Measurements from ENCODE around the gene LOXL4.

Gene LOXL4

DNA sequence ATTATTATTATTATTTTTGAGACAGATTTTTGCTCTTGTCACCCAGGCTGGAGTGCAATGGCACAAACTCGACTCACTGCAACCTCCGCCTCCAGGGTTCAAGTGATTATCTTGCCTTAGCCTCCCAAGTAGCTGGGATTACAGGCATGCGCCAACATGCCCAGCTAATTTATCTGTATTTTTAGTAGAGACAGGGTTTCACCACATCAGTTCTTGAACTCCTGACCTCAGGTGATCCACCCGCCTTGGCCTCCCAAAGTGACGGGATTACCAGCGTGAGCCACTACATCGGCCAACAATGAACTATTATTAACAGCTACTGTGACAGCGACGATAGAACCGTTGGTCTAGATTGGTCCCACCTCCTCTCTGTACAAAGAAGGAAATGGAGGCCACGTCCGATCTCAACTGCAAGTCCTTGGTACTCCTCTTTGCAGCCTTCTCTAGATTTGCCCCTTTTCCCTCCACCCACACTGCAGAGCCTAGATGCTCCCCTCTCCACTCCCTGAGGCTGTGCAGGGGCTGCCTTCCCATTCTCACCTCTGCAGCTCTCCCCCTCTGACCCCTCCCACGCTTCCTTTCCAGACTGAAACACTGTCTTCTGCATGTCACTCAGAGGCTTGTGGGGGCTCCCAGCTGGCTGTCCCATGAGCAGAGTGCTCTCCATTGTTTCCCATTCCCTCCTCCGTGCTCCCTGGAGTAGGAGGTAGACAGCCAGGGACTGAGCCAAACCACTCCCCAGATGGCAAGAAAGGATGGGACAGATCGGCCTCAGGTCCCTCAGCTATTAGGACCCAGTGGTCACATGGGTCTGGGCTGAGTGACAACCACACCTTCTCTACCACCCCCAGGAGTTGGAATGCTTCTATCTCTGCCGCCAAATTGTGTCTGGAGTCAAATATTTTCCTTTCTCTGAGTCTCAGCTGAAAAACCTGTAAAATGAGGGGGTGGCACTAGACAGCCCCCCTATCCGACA, 2.3 kb downstream of the LOXL4 start:
- no peak for DNase-seq

DNA sequence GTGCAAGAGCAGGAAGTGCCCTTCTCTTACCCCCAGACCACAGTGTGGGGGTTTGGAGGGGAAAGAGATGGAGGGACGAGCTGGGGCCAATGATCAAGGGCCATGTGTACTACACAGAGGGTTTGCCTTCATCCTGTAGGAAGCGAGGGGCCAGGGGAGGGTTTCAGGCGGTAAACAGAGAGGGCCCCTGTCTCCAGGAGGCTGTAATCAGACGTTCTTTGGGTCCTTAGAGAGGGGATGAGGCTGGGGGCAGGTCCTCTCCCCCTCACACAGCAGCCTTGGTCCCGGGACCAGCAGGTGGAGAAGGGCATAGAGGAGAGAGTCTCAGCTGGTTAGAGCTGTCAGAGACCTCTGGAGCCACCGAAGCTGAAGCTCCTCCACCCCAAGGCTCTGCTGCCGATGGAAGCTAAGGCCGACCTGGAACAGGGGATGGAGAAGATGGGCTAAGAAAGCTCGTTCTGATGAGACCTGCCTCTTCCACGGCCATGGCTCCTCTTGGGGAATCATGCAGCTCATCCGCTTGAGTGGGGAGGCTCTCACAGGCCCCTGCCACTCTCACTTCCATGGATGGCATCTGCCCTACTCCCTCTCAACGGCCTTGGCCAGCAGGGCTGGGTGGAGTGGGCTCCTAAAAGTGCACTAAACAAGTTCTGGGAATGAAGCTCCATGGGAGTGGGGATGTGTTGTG, 3.5 kb downstream of the LOXL4 start:
- DNase-seq: no peak

DNA sequence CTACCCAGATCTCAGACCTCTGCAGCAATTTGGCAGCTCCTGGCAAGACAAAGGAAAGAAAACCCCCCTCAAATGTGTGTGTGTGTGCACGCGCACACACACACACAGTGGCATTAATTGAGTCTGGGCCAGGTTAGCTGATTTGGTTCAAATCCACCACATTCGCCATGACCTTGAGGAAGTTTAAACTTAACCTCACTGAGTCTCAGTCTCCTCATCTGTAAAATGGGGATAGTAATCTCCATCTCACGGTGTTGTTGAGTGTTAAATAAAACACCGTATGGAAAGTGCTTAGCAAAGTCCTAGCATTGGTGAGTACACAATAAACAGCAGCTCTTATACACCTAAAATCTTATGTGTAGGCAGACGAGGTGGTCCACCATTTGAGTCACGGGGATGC, 4.9 kb downstream of the LOXL4 start:
- DNase-seq: no peak

DNA sequence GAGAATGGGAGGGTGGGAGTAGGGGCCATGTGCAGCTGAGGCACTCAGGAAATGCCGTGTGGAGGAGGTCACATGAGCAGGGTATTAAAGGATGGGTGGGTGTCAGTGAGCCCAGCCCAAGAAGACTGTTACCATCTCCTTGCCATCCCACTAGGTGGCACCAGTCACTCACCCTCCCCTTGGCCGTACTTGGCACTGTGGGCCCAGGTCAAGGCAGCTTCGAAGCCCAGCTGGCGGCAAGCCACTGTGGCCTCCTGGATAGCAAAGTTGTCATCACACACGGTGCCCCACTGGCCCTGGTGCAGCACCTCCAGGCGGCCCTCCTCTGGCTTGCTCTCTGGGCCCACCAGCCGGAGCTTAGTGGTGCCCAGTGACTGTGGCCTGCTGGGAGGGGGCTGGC, 5.4 kb downstream of the LOXL4 start:
- DNase-seq: peak in 6 of 51 donors; percentile 4 to 25 (median 14)

DNA sequence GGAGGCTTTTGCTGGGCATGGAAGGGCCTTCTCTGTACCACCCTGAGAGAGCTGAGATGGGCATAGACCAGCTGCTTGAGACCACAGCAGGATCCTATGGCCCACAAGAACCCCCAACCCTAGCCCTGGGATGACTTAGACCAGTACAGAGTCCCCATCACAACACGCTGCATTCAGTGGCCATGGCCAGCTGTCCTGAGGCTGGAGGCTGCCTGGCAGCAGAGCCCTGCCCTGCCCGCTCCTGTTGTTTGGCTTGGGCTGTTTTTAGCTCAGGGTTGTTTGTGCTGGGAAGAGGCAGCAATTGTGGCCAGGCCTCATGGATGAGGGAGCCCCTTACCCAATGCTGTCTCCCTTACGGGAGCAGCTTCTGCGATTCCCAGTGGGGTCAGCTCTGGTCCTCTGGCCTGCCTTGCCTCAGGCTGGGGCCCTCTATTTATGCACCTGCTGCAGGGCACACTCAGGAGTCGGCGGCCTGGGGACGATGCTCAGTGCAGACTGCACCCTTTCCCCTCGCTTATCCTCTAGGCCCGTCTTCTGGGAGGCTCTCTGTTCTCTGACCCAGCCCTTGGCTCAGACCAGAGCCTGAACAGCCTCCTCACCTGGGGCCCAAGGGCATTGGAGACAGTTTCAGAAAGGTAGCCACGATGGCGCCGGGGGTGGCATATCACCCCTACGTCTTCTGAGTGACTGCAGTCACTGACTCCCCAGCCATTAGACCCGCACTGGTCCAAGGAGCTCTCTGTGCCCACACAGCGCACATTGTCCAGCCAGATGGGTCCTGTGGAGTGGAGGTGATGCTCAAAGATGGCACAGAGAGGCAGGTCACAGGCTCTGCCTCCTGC, 6.3 kb downstream of the LOXL4 start:
- no peak for DNase-seq

DNA sequence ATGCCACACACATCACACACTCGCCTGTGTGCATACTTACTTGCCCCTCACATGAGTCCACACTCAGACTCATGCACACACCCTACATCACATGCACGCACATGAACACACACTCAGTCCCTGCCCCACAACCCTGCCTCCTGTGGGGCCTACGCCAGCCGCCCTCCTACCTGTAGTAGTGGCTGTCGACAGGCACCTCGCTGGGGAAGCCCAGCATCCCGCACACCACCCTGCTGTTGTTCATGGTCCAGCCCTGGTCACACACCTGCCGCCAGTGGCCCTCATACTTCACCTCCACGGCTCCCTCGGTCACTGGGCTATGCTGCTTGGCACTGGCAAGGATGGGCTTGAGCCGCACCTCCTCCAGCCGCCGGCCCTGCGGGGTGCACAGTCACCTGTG, 7.2 kb downstream of the LOXL4 start:
- no peak for DNase-seq

DNA sequence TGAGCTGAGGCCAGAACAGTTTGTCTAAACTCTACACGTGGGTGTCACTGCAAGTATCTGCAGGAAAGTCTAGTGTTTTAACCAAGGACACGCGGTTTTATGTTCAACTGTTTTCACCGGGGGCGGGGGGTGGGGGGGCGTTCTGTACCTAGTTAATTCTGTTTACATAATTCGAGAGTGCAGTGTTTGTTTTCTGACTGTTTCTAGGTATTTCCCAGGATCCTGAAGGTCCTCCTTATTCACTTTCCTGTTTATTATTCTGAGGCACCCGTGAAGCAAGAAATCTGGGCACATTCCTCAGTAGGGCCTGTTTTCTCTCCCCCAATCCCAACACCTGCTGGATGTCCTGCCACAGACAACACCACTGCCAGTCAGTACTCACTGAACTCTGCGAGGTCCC, 7.6 kb downstream of the LOXL4 start:
- no peak for DNase-seq

DNA sequence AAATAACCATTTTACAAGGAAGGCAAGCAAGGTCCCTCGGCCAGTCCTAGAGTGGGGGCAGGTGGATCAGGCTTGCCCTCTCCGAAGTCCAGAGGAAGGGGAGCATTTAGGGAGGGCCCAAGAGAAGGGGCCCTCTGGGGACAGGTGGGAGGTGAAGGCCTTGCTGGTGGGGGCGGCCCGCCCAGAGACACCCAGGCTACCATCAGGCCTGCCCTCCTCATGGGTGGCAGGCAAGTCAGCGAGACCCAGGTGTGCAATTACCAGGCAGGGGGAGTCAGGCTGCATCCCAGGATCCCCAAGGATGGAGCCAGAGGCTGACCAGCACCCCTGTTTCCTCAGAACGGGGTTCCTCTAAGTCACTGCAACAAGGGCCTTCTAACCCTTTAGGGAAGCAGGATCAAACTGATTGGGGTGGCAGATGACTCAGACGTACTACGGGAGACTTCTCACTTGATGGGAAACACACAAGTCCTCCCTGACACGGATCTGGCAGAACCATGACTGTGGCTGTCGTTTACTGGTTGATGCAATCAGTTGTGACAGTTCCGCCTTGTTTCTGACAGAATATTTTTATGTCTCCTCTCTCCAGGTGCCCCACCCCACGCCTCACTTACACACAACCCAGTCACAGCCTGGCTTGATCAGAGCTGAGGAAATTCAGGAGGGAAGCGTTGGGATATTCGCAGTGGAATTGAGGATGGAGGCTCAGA, 8.2 kb downstream of the LOXL4 start:
- no peak for DNase-seq

DNA sequence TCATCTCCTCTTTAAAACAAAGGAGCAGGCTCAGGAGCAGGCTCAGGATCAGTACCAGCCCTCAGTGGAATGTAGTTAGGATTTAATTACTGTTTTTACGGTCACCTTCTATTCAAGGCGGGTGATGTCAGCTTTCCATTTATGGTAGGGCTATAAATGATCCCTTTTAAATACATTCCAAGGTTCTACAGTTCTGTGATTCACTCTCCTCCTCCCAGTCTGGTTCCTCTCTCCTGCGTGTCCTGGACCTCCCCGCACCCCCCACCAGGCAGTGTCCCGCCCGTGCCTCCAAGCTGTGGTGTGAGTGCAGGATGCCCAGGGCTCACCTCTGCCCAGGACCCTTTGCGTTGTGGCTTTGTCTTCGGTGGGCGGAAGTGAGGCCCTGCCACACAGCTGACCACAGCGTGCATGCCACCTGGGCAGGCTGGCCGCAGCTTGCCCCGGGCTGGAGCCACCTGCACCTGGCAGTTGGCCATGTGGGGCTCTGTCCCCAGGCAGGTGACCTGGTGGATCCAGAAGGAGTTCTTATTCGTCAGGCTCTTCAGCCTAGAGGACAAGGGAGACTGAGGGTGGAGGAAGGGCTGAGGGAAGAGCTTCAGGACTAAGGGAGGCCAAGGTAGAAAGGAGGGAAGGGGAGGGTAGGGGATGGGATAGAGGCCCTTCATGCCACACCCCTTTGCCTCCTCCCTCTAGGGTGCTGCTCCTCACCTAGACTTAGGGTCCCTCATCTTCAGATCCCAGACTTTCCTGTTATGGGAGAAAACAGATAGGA, 9.1 kb downstream of the LOXL4 start:
- DNase-seq: no peak

DNA sequence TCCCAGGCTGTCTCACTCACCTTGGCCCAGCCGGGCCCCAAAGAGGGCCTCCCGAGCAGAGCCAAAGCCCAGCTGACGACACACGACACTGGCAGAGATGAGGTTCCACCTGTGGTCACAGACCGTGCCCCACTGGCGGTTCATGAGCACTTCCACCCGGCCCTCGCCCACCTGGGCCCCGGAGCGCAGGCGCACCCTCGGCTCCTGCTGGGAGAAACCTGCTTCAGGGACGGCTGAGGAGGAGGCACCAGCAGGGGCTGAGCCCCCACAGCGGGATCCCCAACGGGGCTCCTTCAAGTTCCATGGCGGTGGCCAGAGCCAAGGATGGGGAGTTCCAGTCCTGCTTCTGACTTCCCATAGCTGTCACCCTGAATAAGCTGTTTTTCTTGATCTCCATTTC, 10.0 kb downstream of the LOXL4 start:
- DNase-seq: no peak

DNA sequence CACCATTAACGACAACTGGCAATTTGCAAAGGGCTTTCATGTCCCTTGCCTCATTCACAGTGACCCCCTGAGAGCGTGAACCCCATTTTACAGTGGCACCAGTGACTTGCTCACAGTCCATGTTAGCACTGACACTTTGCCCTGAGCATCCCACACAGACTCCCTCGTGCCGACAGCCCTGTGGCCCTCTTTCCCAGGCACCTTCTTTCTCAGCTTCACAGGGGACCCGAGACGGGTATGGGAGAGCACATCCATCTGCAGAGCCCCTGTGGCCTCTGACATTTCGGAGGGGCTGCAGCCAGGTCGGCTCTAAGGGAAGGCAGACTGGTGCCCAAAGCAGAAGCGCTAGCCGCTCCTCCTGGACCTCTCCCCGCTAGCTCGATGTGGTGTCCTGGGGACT, 10.8 kb downstream of the LOXL4 start:
- DNase-seq: no peak

DNA sequence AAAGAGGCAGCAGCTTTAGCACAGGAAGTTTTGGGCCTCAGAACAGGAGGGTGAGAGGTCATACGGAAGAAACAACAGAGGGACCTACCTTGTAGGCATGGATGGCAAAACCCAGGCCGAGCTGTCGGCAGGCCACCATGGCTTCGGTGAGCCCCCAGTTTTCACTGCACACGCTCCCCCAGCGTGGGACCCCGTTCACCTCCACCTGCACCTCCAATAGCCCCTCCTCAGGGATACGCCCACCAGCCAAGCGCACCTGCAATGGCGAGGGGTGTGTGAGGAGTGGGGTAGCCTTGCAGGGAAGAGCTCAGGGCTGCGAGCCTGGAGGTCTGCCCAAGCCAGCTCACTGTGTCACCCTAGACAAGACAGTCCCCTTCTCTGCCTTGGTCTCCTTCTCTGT, 11.3 kb downstream of the LOXL4 start:
- no peak for DNase-seq

DNA sequence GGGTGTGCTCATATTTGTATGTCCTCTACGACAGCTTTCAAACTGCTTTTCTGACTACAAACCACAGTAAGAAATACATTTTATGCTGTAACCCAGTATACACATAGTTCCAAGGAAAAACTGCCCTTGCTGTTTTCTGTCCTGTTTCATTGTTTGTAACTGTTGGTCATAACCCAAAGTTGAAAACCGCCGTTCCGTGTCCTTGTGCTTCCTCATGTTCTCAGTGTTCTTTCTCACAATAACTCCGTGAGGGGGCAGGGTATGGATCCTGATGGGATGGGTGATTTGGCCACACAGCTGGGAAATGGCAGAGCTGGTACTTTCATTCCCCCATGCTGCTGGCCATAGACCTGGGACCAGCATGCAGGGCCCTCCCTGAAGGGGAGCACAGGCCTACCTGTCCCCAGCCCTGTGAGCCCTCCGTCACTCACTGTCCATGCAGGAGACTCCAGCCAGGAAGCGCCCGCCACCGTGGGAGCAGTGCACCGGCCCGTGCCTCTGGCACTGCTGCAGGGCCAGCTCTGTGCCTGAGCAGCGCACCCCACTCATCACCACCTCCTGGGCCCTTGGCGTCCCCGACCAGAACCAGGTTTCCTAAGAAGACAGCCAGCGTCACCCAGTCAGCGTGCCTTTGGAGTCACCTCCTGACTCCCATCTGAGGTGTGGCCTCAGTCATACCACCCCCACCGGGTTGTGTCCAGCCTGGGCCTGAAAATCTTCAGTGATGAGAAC, 12.7 kb downstream of the LOXL4 start:
- DNase-seq: no peak

DNA sequence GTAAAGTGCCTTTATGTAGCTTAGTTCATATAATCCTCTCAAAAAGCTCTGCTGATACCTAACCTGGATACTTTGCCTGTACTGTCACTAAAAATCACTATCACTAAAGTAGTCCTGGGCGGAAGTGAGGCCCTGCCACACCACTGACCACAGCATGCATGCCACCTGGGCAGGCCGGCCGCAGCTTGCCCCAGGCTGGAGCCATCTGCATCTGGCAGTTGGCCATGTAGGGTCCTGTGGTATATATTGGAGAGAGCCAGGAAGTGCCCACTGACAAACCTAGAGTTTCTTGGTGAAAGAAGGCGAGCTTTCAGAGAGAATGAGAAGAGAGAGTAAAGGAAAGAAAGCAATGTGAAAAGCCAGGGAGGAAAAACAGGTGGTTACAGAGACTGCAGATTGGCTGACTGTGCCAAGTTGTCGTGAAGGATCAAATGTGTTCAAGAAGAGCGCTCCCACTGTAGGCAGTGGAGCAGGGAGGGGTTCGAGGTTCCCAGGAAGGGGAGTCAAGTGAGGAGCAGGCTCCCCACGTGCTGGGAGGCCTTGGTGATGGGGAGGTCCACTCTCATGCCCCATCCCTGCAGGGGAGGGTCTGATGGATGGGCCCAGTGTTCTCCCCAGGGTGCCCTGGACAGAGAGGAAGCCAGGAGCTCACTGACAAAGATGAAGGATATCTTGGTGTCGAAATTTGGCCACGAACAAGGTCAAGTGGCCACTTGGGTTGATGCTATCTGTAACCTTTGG, 13.6 kb downstream of the LOXL4 start:
- DNase-seq: no peak

DNA sequence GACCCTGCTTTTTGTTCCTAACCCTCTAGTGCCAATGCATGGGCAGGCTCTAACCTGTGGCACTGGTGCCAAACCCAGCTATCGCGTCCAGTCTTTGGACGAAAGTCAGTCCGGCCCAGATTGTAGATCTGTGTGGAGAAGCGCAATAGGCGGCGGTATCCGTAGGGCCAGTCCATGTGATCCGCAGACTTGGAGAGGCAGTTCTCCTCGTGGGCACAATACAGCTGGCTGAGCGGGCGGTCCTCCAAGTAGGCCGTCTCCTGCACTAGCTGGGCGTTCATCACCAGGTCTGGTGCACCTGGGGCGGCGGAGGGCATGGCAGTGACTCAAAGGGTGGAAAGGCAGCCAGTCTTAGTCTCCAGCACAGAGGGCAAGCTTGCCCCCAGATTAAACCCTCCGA, 14.5 kb downstream of the LOXL4 start:
- no peak for DNase-seq

DNA sequence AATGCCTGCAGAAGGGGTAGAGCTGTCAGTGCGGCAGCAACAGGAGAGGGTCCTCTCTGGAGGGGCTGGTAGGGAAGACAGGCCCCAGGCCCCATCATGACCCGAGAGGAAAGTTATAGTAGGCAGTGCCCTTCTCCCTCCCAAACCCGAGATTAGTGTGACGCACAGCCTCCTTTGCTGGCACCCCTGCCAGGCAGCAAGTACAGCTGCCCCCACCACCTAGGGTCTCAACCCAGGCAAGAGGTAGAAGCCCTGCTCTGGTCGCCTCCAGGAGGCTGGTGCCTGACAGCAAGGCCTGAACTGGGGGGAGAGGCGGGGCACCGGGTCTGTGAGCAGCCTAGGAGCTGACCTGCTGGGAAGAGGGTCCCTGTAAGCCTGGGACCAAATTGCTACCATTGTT, 15.5 kb downstream of the LOXL4 start:
- DNase-seq: no peak

DNA sequence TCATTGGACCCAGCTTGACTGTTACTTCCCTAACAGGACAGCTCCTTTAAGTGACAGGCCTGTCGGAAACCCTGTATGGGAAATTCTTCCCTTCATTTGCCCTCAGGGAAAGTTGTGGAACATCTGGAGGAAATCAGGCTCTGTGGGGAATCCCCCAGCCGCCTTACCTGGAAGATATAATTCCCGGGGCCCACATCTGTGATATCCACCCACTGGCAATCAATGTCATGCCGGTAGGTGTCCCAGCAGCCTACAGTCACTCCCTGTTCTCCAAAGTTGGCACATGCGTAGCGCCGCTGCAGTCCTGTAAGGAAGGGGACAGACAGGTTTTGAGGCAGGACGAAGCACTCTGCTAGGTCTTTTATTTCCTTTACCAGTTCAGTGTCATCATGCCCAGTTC, 16.6 kb downstream of the LOXL4 start:
- DNase-seq: no peak

DNA sequence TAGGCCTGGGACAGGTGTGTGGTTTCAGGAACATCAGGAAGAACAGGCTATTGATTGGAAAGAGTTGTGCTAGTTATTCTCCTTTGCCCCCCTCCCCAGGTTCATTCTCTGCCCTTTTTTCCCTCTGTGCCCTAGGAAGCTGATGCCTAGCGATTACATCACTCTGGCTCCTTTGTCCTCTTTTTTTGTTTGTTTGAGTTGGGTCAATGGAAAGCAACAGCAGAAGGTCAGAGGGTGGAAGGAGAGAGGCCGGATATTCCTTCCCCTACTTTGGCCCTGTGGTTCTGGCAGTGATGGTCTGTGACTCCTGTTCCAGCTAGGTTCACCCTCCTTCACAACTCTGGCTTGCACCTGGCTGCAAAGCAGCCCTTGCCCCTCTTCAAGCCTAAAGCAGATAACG, 18.9 kb downstream of the LOXL4 start:
- no peak for DNase-seq

DNA sequence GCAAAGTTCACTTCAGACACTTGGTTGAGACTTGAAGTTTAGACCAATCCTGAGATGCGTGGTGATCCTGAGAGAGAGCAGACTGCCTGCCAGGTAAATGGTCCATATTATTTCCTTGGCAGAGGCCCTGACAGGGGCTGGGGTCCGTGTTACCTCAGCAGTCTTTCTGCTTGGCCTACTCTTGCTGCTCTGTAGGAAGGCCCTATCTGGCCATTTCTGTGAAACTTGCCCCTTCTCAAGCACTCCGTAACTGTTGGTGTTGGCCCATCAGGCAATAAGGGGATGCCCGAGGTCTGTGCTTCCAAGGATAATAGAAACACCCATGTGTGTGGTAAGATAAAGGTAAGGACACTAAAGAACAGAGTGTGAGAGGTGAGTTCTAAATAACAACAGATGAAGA, 20.0 kb downstream of the LOXL4 start:
- DNase-seq: no peak
